GM12878 (cell line): ENCODE results near the gene NEU4. TPM values are rescaled to one million over a fixed set of nuclear protein-coding genes. Genes with fewer than 3 reads are reported as not detected.
A peak's percentile ranks its signal among the peaks of the same experiment; 100 is the strongest.

Experiments used
- BCL11A ChIP-seq: IDR thresholded peaks from 2 replicates; pipeline ENCODE4 v1.6.1; 2011; ENCODE audit warnings: low read depth, low read length
- BMI1 ChIP-seq: fragments of 450-650 bp; IDR thresholded peaks from 2 replicates; pipeline ENCODE4 v1.6.1; 2016; ENCODE audit warnings: mild to moderate bottlenecking, moderate library complexity, borderline replicate concordance
- FOXM1 ChIP-seq: IDR thresholded peaks from 2 replicates; pipeline ENCODE4 v1.6.1; 2012; ENCODE audit warnings: low read depth, mild to moderate bottlenecking, inconsistent platforms, low read length, moderate library complexity
- GATAD2B ChIP-seq: fragments of 450-650 bp; conservative IDR thresholded peaks from 2 replicates; pipeline ENCODE4 v1.6.1; 2017; ENCODE audit warnings: low read depth, mild to moderate bottlenecking, moderate library complexity
- HDGF ChIP-seq: fragments of 450-650 bp; IDR thresholded peaks from 2 replicates; pipeline ENCODE4 v1.6.1; 2016; ENCODE audit warnings: antibody characterized with exemption
- JUNB ChIP-seq: IDR thresholded peaks from 2 replicates; pipeline ENCODE4 v1.6.1; 2016; ENCODE audit warnings: antibody characterized with exemption, mild to moderate bottlenecking
- JUND ChIP-seq: IDR thresholded peaks from 2 replicates; pipeline ENCODE4 v1.6.1; 2012; ENCODE audit warnings: low read depth, mild to moderate bottlenecking, low read length, improper control_type of control experiment, moderate library complexity
- KAT2A ChIP-seq: conservative IDR thresholded peaks from 2 replicates; pipeline ENCODE4 v1.6.1; 2011; ENCODE audit warnings: low read depth, low read length; ENCODE audit not compliant: control insufficient read depth
- MTA2 ChIP-seq: fragments of 450-650 bp; IDR thresholded peaks from 2 replicates; pipeline ENCODE4 v1.6.1; 2016; ENCODE audit warnings: low read depth, mild to moderate bottlenecking, moderate library complexity
- NBN ChIP-seq: fragments of 450-650 bp; IDR thresholded peaks from 2 replicates; pipeline ENCODE4 v1.6.1; 2016
- POU2F2 ChIP-seq: IDR thresholded peaks from 3 replicates; pipeline ENCODE4 v1.6.1; 2011; ENCODE audit warnings: low read depth, mild to moderate bottlenecking, low read length, borderline replicate concordance
- RB1 ChIP-seq: fragments of 450-650 bp; formaldehyde crosslinking; IDR thresholded peaks from 2 replicates; pipeline ENCODE4 v1.6.1; 2017; ENCODE audit warnings: mild to moderate bottlenecking, borderline replicate concordance
- STAT1 ChIP-seq: fragments of 450-650 bp; conservative IDR thresholded peaks from 2 replicates; pipeline ENCODE4 v1.6.1; 2014; ENCODE audit warnings: antibody characterized with exemption, mild to moderate bottlenecking
- SUZ12 ChIP-seq: fragments of 200-600 bp; sonication (generic); IDR thresholded peaks from one replicate; pipeline ENCODE4 v1.6.1; 2018; ENCODE audit warnings: antibody characterized with exemption, mild to moderate bottlenecking; ENCODE audit not compliant: unreplicated experiment
- TAF1 ChIP-seq: IDR thresholded peaks from 2 replicates; pipeline ENCODE4 v1.6.1; 2011; ENCODE audit warnings: mild to moderate bottlenecking, low read depth, low read length, borderline replicate concordance
- WRNIP1 ChIP-seq: IDR thresholded peaks from 2 replicates; pipeline ENCODE4 v1.6.1; 2011; ENCODE audit warnings: low read depth, low read length, improper control_type of control experiment, borderline replicate concordance
- YBX1 ChIP-seq: fragments of 450-650 bp; IDR thresholded peaks from 2 replicates; pipeline ENCODE4 v1.6.1; 2016; ENCODE audit warnings: antibody characterized with exemption
- polyA plus RNA-seq, 11 experiments: library from polyadenylated mRNA; depleted of rRNA in 4 of 11; unstranded in 6 of 11; stranded (reverse) in 5 of 11; fragments of >200 nt; fragmentation: Nextera tagmentation in 4 of 11; fragmentation: Illumina TruSeq in 1 of 11; extraction: Ambion mirVana in 4 of 11; extraction: Trizol in 1 of 11; gene quantifications; 1 replicate in 1 of 11; 2 replicates in 10 of 11; pipeline versions ENCODE4 v1.2.1 to v1.2.3, GENCODE V29; 2011 to 2016; ENCODE audit warnings: inconsistent platforms in 2 of 11, missing spikeins in 2 of 11, low read depth in 1 of 11
- total RNA-seq, 4 experiments: library from RNA; depleted of rRNA in 3 of 4; stranded (reverse); fragments of >200 nt in 3 of 4; fragmentation: Illumina TruSeq in 1 of 4; extraction: Trizol in 1 of 4; gene quantifications; 2 replicates each; pipeline versions ENCODE4 v1.2.1 to v1.2.3, GENCODE V29; 2013 to 2021
- TF ChIP-seq, protein P1 (sequence below): IDR thresholded peaks from 2 replicates; pipeline ENCODE4 v1.6.1; 2012; ENCODE audit warnings: mild to moderate bottlenecking, low read depth, low read length
- TF ChIP-seq, protein P2 (sequence below): fragments of 450-650 bp; IDR thresholded peaks from 2 replicates; pipeline ENCODE4 v1.6.1; 2016; ENCODE audit warnings: mild to moderate bottlenecking
- TF ChIP-seq, protein P3 (sequence below): IDR thresholded peaks from 2 replicates; pipeline ENCODE4 v1.6.1; 2011; ENCODE audit warnings: low read depth, mild to moderate bottlenecking, low read length, moderate library complexity, borderline replicate concordance; ENCODE audit errors: extremely low read depth
- TF ChIP-seq, protein P4 (sequence below): fragments of 450-650 bp; IDR thresholded peaks from 2 replicates; pipeline ENCODE4 v1.6.1; 2017; ENCODE audit warnings: antibody characterized with exemption, mild to moderate bottlenecking, moderate library complexity

Gene NEU4
- total and polyA plus RNA-seq, 10 of the 15 experiments (the other 5 are each of a cell fraction or from before 2014, with no cell fraction given), result 0.01 to 0.28 (median 0.14) TPM; not detected in 5

DNA sequence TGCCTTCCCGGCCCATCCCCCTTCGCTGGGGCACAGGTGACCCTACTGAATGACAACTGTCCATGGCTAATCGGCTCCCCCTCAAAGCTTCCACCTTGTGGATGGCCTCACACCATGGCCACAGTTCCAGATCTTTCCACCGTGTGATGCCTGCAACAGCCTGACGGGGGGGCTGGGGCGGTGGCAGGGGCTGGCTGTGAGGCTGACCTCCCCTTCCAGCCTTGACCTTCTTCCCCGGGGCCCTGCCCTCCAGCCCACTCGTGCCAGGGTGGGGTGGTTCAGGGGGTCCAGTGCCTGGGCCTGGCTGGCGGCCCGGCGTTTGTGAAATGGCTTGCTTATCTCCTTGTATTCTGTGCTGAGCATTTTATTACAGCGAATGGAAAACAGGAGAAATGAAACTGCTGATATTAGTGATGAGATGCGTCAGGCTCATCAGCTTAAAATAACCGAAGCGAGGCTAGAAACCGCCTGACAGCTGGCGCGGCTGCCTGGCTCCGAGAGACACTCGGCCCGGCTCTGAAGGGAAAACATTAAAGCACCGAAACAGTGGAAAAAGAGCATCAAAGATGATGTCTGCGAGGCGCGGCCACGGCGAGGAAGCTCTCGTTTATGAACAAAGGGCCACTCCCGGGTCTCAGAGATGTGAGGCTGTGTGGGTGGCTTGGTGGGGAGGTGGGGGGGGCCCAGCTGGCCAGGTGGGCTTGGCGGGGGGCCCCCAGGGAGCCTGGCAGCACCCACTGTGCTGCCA is 50.6 kb downstream of the NEU4 start (continued):
- no peak; the same call in 2 of the 3 replicates for TF ChIP-seq POU2F2
- no peak for TF ChIP-seq BMI1
- TF ChIP-seq JUND, result no peak
- no peak; the same call in 1 of the 2 replicates for TF ChIP-seq JUNB
- peak; percentile 73; the same call in 1 of the 2 replicates for TF ChIP-seq GATAD2B
- TF ChIP-seq, protein P1, sequence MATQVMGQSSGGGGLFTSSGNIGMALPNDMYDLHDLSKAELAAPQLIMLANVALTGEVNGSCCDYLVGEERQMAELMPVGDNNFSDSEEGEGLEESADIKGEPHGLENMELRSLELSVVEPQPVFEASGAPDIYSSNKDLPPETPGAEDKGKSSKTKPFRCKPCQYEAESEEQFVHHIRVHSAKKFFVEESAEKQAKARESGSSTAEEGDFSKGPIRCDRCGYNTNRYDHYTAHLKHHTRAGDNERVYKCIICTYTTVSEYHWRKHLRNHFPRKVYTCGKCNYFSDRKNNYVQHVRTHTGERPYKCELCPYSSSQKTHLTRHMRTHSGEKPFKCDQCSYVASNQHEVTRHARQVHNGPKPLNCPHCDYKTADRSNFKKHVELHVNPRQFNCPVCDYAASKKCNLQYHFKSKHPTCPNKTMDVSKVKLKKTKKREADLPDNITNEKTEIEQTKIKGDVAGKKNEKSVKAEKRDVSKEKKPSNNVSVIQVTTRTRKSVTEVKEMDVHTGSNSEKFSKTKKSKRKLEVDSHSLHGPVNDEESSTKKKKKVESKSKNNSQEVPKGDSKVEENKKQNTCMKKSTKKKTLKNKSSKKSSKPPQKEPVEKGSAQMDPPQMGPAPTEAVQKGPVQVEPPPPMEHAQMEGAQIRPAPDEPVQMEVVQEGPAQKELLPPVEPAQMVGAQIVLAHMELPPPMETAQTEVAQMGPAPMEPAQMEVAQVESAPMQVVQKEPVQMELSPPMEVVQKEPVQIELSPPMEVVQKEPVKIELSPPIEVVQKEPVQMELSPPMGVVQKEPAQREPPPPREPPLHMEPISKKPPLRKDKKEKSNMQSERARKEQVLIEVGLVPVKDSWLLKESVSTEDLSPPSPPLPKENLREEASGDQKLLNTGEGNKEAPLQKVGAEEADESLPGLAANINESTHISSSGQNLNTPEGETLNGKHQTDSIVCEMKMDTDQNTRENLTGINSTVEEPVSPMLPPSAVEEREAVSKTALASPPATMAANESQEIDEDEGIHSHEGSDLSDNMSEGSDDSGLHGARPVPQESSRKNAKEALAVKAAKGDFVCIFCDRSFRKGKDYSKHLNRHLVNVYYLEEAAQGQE, result no peak
- no peak for TF ChIP-seq YBX1
- no peak for TF ChIP-seq KAT2A
- TF ChIP-seq SUZ12, result no peak
- TF ChIP-seq HDGF, result no peak
- TF ChIP-seq MTA2, result peak; percentile 68; the same call in 1 of the 2 replicates
- TF ChIP-seq STAT1, result no peak
- TF ChIP-seq, protein P2, sequence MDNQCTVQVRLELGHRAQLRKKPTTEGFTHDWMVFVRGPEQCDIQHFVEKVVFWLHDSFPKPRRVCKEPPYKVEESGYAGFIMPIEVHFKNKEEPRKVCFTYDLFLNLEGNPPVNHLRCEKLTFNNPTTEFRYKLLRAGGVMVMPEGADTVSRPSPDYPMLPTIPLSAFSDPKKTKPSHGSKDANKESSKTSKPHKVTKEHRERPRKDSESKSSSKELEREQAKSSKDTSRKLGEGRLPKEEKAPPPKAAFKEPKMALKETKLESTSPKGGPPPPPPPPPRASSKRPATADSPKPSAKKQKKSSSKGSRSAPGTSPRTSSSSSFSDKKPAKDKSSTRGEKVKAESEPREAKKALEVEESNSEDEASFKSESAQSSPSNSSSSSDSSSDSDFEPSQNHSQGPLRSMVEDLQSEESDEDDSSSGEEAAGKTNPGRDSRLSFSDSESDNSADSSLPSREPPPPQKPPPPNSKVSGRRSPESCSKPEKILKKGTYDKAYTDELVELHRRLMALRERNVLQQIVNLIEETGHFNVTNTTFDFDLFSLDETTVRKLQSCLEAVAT, result no peak
- peak; percentile 78 for TF ChIP-seq BCL11A
- no peak for TF ChIP-seq RB1
- TF ChIP-seq, protein P3, sequence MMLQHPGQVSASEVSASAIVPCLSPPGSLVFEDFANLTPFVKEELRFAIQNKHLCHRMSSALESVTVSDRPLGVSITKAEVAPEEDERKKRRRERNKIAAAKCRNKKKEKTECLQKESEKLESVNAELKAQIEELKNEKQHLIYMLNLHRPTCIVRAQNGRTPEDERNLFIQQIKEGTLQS, result no peak
- TF ChIP-seq NBN, result peak; percentile 62; the same call in 1 of the 2 replicates
- TF ChIP-seq, protein P4, sequence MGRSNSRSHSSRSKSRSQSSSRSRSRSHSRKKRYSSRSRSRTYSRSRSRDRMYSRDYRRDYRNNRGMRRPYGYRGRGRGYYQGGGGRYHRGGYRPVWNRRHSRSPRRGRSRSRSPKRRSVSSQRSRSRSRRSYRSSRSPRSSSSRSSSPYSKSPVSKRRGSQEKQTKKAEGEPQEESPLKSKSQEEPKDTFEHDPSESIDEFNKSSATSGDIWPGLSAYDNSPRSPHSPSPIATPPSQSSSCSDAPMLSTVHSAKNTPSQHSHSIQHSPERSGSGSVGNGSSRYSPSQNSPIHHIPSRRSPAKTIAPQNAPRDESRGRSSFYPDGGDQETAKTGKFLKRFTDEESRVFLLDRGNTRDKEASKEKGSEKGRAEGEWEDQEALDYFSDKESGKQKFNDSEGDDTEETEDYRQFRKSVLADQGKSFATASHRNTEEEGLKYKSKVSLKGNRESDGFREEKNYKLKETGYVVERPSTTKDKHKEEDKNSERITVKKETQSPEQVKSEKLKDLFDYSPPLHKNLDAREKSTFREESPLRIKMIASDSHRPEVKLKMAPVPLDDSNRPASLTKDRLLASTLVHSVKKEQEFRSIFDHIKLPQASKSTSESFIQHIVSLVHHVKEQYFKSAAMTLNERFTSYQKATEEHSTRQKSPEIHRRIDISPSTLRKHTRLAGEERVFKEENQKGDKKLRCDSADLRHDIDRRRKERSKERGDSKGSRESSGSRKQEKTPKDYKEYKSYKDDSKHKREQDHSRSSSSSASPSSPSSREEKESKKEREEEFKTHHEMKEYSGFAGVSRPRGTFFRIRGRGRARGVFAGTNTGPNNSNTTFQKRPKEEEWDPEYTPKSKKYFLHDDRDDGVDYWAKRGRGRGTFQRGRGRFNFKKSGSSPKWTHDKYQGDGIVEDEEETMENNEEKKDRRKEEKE, result no peak
- TF ChIP-seq WRNIP1, result no peak
- TF ChIP-seq FOXM1, result no peak; the same call in none of the 2 replicates
- no peak for TF ChIP-seq TAF1
